Measurements from ENCODE around the gene ATP5MK. TPM values are rescaled to one million over a fixed set of nuclear protein-coding genes. Genes with fewer than 3 reads are reported as not detected.

Gene ATP5MK
- total RNA-seq, 1 experiment from 2014 or later, result 335 TPM

DNA sequence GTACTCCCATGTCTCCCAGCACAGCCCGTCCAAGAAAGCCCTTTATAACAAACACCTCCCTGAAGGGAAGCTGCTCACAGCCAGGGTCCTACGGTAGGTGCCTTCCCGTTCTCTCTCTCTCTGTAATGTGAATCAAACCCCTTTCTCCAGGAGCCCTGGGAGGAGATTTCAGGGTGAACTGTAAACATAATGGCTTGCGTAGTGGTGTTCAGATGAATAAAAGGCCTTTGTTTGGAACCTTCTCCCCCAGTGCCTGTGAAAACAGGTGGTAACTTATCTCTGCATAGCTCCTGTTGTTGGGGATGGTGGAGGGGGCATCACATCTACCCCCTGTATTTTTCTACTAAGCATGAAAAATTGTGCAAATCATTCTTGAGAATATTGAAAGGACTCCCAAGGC is 43.5 kb upstream of the ATP5MK start:
- no peaks in the 10 kb centered on the region for H3K79me2 ChIP-seq (ENCODE audit: insufficient read depth, low read length)
- no peak overlapping the region for H3K56ac ChIP-seq (ENCODE audit: insufficient read length, low read depth, low read length)
- H2BK20ac ChIP-seq (ENCODE audit: low read depth, low read length, poor library complexity, severe bottlenecking), result no peak overlapping the region
- Mint-ChIP-seq H3K27me3 (ENCODE audit: low read depth) (no peaks in the 10 kb centered on the region), H3K36me3 (ENCODE audit: insufficient read depth in 1 of 3, low read depth in 3 of 3) (peaks cover 64 to 94% (median 89%) of the 10 kb centered on the region in 3 experiments; a peak in 6 of 7 replicates), H3K9me3 (no peaks in the 10 kb centered on the region), H3K4me1 (peaks cover 0 to 3% of the 10 kb centered on the region in 2 experiments; a peak in 1 of 4 replicates), H3K4me3 (no peak overlapping the region), H3K27ac (peak overlapping the region; percentile 34 to 72 (median 68); a peak in 4 of 7 replicates)
- no peaks in the 10 kb centered on the region for H3K23me2 ChIP-seq (ENCODE audit: insufficient read length, low read depth, low read length, poor library complexity, severe bottlenecking)
- H2AK5ac ChIP-seq (ENCODE audit: insufficient read length, low read length), result no peak overlapping the region
- H4K8ac ChIP-seq (replicated peaks; ENCODE audit: insufficient read length, low read depth, low read length), result no peak overlapping the region
- no peak overlapping the region for H3K18ac ChIP-seq (ENCODE audit: insufficient read length, low read depth, low read length)
- TF ChIP-seq CTCF (conservative IDR thresholded peaks at IDR 0.05), result no peak
- H2BK12ac ChIP-seq (ENCODE audit: insufficient read length, low read depth, low read length), result no peak overlapping the region
- no peak overlapping the region for H2BK15ac ChIP-seq (ENCODE audit: low read depth, low read length)
- H3K4ac ChIP-seq (ENCODE audit: low read depth, low read length), result no peak overlapping the region
- H3K14ac ChIP-seq (ENCODE audit: insufficient read depth, low read length), result no peak overlapping the region
- no peaks in the 10 kb centered on the region for H3K9me3 ChIP-seq (ENCODE audit: control insufficient read depth, low read depth, low read length)
- no peaks in the 10 kb centered on the region for H4K20me1 ChIP-seq (ENCODE audit: control insufficient read depth, insufficient read depth, insufficient read length)
- no peak for DNase-seq
- H3K23ac ChIP-seq (ENCODE audit: insufficient read length, low read depth, low read length), result no peak overlapping the region
- no peak overlapping the region for H3K4me2 ChIP-seq (ENCODE audit: insufficient read depth, insufficient read length, low read length)
- no peak overlapping the region for H2BK120ac ChIP-seq (ENCODE audit: low read depth, low read length, poor library complexity, severe bottlenecking)
- no peak overlapping the region for H2BK5ac ChIP-seq (ENCODE audit: insufficient read length, low read length)
- WGBS (ENCODE audit: extremely low coverage, insufficient read length, low lambda C conversion rate), result no CpG with 5 or more reads among the region's 4 CpGs
- H4K5ac ChIP-seq (ENCODE audit: insufficient read length, low read depth, low read length), result no peak overlapping the region
- no peak overlapping the region for H3K27ac ChIP-seq (ENCODE audit: insufficient read length, low read depth, low read length)
- H3K4me1 ChIP-seq (ENCODE audit: insufficient read depth, low read length), result no peaks in the 10 kb centered on the region
- no peak overlapping the region for H3T11ph ChIP-seq (ENCODE audit: low read length)
- H3K27me3 ChIP-seq (ENCODE audit: insufficient read depth, low read length), result no peaks in the 10 kb centered on the region
- H2AFZ ChIP-seq (ENCODE audit: low read length), result no peak overlapping the region
- no peak overlapping the region for H3K9ac ChIP-seq (ENCODE audit: extremely low read depth, insufficient read length, low read length)
- H3K79me1 ChIP-seq (ENCODE audit: insufficient read depth, low read depth, low read length, poor library complexity, severe bottlenecking), result no peaks in the 10 kb centered on the region
- no peak overlapping the region for H4K91ac ChIP-seq (ENCODE audit: insufficient read length, low read depth, low read length)
